GM12875 (cell line): ENCODE results near the gene RSBN1L.
"Not testable (repeated sequence)": the region's sequence is repeated elsewhere in the genome, so short reads cannot be mapped to it uniquely, and the experiment has no call there.

Experiments
- H3K4me3 ChIP-seq: one replicate; pipeline ENCODE4 v1.5.1; 2011; ENCODE audit warnings: low read depth, low read length, control low read depth
- TF ChIP-seq, protein P1 (sequence below): IDR thresholded peaks from 2 replicates; pipeline ENCODE4 v1.5.1; 2011; ENCODE audit warnings: low read depth, mild to moderate bottlenecking, control low read depth, inconsistent platforms, low read length, moderate library complexity, borderline replicate concordance; ENCODE audit not compliant: insufficient read depth

The RSBN1L gene

DNA sequence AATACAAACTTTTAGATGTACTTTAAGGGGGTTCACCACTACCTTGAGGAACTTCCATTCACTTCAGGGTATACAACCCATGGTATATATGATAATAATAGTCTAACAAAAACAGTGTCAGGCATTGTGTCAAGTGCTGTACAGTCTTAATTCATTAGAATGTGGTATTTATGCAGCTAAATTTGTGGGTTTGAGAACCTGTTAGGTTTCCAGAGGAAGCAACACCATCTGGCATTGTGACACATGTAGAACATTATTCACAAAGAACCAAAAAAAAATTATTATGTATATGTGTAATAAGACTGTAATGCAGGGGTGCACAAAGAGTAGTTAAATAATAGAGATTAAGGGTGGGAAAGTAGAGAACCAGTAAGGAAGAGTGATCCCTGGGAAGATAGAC is 75.6 kb downstream of the RSBN1L start:
- H3K4me3 ChIP-seq, result no peak overlapping the region
- TF ChIP-seq, protein P1, sequence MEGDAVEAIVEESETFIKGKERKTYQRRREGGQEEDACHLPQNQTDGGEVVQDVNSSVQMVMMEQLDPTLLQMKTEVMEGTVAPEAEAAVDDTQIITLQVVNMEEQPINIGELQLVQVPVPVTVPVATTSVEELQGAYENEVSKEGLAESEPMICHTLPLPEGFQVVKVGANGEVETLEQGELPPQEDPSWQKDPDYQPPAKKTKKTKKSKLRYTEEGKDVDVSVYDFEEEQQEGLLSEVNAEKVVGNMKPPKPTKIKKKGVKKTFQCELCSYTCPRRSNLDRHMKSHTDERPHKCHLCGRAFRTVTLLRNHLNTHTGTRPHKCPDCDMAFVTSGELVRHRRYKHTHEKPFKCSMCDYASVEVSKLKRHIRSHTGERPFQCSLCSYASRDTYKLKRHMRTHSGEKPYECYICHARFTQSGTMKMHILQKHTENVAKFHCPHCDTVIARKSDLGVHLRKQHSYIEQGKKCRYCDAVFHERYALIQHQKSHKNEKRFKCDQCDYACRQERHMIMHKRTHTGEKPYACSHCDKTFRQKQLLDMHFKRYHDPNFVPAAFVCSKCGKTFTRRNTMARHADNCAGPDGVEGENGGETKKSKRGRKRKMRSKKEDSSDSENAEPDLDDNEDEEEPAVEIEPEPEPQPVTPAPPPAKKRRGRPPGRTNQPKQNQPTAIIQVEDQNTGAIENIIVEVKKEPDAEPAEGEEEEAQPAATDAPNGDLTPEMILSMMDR, result no peak

DNA sequence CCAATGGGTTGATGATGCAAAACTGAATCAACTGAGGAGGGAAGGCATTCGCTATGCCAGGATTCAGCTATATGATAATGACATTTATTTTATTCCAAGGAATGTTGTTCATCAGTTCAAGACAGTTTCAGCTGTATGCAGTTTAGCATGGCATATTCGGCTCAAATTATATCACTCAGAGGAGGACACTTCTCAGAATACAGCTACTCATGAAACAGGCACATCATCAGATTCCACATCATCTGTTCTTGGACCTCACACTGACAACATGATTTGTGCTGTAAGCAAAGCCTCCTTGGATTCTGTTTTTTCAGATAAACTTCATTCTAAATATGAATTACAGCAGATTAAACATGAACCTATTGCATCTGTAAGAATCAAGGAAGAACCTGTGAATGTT is 82.3 kb downstream of the RSBN1L start:
- TF ChIP-seq, protein P1, result no peak

DNA sequence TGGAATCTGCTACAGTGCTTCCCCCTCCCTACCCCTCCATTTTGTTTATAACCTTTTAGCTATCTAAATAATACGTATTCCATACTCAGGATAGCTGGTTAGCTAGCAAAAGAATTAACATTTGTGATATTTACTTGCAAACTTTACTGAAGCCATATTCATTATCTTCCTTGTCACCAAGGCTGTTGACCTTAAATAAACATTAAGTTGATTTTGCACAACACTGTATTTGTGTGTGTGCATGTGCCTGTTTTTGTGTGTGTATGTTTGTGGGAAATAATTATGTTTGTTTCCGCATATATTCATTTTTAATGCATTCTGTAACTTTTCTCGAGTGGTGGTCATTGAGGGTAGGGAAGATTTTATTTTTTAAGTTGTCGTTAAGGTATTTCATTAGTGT is 86.1 kb downstream of the RSBN1L start:
- TF ChIP-seq, protein P1, result no peak
- H3K4me3 ChIP-seq, result no peak overlapping the region

More for the DNA sequence above, 82.3 kb downstream of the RSBN1L start:
- no peak overlapping the region for H3K4me3 ChIP-seq

DNA sequence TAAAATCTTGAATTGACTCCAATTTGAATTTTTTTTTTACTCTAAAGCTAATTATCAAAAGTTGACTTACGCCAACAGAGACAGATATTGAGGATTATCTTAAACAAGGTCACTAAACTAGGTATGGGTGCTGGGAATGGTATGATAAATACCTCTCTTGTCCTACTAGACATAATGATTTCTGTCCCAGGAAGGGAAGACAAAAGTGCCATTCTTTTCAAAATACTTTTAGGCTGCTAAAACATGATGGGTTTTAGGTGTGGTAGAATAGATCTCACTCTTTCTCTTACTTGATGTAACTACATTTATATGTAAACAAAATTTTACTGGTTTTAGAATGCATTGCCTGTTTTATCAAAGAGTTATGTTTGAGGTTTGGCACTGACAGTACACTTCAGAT is 86.9 kb downstream of the RSBN1L start:
- TF ChIP-seq, protein P1, result no peak
- no peak overlapping the region for H3K4me3 ChIP-seq

DNA sequence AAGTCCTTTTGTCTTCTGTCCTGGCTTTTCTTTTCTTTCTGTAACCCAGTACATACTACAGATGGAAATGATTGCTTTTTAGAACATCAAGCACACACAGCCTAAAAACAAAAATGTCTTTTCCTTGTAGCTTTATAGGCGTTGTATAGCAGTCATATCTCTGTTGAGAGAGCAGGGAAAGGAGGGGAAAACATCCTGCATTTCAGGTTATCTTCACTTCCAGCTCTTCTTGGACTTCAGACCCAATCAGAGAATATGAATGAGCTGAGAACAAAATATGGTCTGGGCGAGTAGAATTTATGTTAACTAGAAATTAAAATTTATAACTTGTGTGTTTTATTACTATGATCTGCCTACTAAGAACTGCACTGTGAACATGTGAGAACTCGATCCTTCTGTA is 87.3 kb downstream of the RSBN1L start:
- TF ChIP-seq, protein P1, result no peak
- no peak overlapping the region for H3K4me3 ChIP-seq

DNA sequence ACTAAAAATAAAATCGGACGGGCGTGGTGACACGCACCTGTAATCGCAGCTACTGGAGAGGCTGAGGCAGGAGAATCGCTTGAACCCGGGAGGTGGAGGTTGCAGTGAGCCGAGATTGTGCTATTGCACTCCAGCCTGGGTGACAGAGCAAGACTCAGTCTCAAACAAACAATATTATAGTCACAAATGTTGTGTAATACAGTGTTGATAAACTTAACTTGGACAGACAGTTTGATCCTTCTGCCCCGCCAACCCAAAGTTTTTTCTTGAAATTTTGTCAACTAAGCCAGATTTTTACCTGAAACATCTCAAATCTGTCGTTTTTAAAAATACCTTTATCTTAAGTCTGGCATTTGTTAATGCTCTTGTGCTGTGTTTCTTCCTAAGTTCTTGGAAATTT is 88.2 kb downstream of the RSBN1L start:
- not testable (repeated sequence) for H3K4me3 ChIP-seq

DNA sequence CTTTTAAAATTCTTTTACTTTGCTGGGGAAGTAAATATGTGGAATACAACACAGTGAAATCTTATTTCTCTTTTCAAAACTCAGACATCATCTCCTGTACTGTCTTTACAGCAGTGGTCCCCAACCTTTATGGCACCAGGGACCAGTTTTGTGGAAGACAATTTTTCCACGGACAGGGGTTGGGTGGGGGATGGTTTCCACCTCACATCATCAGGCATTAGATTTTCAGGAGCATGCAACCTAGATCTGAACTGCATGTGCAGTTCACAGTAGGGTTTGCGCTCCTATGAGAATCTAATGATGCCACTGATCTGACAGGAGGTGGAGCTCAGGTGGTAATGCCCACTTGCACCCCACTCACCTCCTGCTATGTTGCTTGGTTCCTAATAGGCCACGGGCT is 89.8 kb downstream of the RSBN1L start:
- TF ChIP-seq, protein P1, result no peak

DNA sequence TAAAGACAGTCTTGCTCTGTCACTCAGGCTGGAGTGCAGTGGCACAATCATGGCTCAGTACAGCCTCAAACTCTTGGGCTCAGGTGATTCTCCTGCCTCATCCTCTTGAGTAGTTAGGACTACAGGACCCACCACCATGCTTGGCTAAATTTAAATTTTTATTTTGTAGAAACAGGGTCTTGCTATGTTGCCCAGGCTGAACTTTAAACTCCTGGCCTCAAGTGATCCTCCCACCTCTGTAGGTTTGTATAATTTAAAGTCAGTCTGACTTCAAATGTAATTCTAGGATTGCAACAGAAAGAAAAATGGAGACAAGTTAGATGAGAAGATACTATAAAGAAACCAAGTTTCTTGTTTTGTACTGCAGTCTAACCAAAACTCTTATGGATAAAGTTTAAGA is 90.5 kb downstream of the RSBN1L start:
- no peak overlapping the region for H3K4me3 ChIP-seq
- TF ChIP-seq, protein P1, result no peak

More for the DNA sequence above, 89.8 kb downstream of the RSBN1L start:
- H3K4me3 ChIP-seq, result no peak overlapping the region
